Measurements from ENCODE around the gene TRIM14.

The TRIM14 gene

DNA sequence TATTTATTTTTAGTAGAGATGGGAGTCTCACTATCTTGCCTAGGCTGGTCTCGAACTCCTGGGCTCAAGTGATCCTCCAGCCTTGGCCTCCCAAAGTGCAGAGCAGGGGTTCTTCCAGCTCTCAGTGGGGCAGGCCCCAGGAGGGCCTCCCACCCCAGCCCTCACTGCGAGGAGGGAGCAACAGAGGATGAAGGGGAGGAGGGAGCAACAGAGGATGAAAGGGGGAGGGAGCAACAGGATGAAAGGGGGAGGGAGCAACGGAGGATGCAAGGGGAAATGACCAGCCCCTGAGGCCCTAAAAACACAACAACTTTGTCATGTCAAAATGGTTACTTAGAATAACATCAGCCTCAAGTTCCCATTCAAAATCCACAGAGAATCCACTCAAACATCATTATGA lies 10.0 kb downstream of the TRIM14 start:
- TF ChIP-seq, protein P1, sequence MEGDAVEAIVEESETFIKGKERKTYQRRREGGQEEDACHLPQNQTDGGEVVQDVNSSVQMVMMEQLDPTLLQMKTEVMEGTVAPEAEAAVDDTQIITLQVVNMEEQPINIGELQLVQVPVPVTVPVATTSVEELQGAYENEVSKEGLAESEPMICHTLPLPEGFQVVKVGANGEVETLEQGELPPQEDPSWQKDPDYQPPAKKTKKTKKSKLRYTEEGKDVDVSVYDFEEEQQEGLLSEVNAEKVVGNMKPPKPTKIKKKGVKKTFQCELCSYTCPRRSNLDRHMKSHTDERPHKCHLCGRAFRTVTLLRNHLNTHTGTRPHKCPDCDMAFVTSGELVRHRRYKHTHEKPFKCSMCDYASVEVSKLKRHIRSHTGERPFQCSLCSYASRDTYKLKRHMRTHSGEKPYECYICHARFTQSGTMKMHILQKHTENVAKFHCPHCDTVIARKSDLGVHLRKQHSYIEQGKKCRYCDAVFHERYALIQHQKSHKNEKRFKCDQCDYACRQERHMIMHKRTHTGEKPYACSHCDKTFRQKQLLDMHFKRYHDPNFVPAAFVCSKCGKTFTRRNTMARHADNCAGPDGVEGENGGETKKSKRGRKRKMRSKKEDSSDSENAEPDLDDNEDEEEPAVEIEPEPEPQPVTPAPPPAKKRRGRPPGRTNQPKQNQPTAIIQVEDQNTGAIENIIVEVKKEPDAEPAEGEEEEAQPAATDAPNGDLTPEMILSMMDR (IDR thresholded peaks at IDR 0.05): no peak
- Histone ChIP-seq H2AFZ (no peak overlapping the region), H3K9ac (no peak overlapping the region), H3K36me3 (ENCODE audit: control insufficient read depth, insufficient read depth, low read length) (no peaks in the 10 kb centered on the region), H3K9me3 (ENCODE audit: control insufficient read depth, low read length) (no peaks in the 10 kb centered on the region), H3K4me2 (ENCODE audit: low read length) (no peak overlapping the region), H3K27ac (no peak overlapping the region), H3K4me3 (ENCODE audit: low read depth, low read length) (no peak overlapping the region), H3K79me2 (no peaks in the 10 kb centered on the region), H3K4me1 (no peaks in the 10 kb centered on the region), H3K27me3 (ENCODE audit: control insufficient read depth, insufficient read depth, low read length) (no peaks in the 10 kb centered on the region)

DNA sequence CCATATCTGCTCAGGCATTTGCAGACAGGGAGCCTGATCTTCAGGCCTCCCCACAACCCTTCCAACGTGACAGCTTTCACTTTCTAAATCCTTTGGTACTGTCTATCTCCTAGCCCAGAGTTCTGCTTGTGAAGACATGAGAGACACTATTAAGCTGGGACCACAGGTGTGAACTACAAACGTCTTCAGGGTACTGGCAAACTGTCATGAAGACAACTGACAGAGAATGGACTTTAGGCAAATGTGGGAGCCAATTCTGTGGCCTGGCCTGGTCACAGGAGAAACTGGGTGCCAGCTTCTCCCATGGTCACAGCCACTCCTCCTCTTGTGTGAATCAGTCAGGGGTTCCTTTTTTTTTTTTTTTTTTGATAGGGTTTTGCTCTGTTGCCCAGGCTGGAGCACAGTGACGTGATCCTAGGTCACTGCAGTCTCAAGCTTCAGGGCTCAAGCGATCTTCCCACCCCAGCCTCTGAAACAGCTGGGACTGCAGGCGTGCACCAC lies 10.4 kb downstream of the TRIM14 start:
- Histone ChIP-seq H3K9me3 (ENCODE audit: control insufficient read depth, low read length) (no peaks in the 10 kb centered on the region), H3K27me3 (ENCODE audit: control insufficient read depth, insufficient read depth, low read length) (no peaks in the 10 kb centered on the region), H3K9ac (no peak overlapping the region), H3K4me1 (no peaks in the 10 kb centered on the region), H3K4me2 (ENCODE audit: low read length) (no peak overlapping the region), H3K4me3 (ENCODE audit: low read depth, low read length) (no peak overlapping the region), H3K36me3 (ENCODE audit: control insufficient read depth, insufficient read depth, low read length) (no peaks in the 10 kb centered on the region), H3K27ac (no peak overlapping the region), H3K79me2 (no peaks in the 10 kb centered on the region), H2AFZ (no peak overlapping the region)
- TF ChIP-seq, protein P1 (IDR thresholded peaks at IDR 0.05): no peak

DNA sequence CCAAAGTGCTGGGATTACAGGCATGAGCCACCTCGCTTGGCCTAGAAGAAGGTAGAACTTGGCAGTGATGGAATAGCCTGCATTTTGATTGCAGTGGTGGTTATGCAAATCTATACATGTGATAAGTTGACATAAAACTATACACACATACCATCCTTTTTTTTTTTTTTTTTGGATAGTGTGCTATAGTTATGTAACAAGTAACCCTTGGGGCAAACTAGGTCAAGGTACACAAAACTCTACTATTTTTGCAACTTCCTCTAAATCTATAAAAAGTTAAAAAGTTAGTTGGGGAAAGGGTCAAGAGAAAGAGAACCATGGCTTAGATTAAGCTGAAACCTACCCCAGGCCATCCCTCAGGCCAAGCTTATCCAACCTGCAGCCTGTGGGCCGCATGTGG lies 11.1 kb downstream of the TRIM14 start:
- Histone ChIP-seq H3K4me2 (ENCODE audit: low read length) (no peak overlapping the region), H3K27ac (no peak overlapping the region), H3K9me3 (ENCODE audit: control insufficient read depth, low read length) (no peaks in the 10 kb centered on the region), H3K36me3 (ENCODE audit: control insufficient read depth, insufficient read depth, low read length) (no peaks in the 10 kb centered on the region), H3K4me3 (ENCODE audit: low read depth, low read length) (no peak overlapping the region), H3K9ac (no peak overlapping the region), H3K27me3 (ENCODE audit: control insufficient read depth, insufficient read depth, low read length) (no peaks in the 10 kb centered on the region), H3K4me1 (no peaks in the 10 kb centered on the region), H3K79me2 (no peaks in the 10 kb centered on the region), H2AFZ (no peak overlapping the region)
- TF ChIP-seq, protein P1 (IDR thresholded peaks at IDR 0.05): no peak

DNA sequence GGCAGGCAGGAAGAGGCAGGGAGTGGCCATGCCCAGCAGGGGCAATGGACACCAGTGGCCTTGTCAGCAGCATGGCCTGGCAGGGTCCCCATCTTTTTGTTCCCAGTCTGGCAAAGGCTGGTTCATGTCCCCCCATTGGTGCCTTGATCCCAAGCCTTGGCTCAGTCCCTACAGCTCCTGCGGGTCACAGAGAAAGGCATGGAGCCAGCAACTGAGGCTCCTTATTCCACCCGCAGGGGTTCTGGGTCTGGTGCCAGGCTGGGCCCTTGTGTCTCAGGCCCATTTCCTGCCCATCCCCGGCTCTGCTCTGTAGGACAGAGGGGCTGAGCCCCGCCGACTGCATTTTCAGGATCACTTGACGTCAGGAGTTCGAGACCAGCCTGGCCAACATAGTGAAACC lies 14.0 kb downstream of the TRIM14 start:
- no peaks in the 10 kb centered on the region for H3K27me3 ChIP-seq (ENCODE audit: control insufficient read depth, insufficient read depth, low read length)
- H3K9me3 ChIP-seq (ENCODE audit: control insufficient read depth, low read length): no peaks in the 10 kb centered on the region
- no peak overlapping the region for H3K27ac ChIP-seq
- no peak overlapping the region for H3K9ac ChIP-seq
- no peaks in the 10 kb centered on the region for H3K79me2 ChIP-seq
- H2AFZ ChIP-seq: no peak overlapping the region
- no peaks in the 10 kb centered on the region for H3K36me3 ChIP-seq (ENCODE audit: control insufficient read depth, insufficient read depth, low read length)
- TF ChIP-seq, protein P1 (IDR thresholded peaks at IDR 0.05): no peak
- H3K4me2 ChIP-seq (ENCODE audit: low read length): no peak overlapping the region
- no peaks in the 10 kb centered on the region for H3K4me1 ChIP-seq
- H3K4me3 ChIP-seq (ENCODE audit: low read depth, low read length): no peak overlapping the region

DNA sequence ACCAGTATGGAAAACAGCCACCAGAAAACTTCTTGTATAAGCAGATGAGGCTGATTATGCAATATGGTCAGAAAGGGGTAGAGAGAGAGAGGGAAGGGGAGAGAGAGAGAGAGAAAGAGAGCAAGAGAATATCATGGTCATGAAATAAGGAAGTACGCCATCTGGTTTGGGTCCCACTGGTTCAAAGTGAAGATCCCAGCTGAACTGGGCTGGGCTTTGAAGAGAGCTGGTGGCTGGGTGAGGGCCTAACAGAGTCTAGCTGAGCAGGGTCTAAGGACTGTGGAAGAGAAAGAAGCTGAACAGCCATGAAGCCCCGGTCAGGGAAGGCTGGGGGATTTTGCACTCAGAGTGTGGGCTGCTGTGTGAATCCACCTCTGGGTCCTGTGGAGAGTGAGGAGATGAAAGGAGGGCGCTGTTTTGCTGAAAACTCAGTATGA lies 14.6 kb downstream of the TRIM14 start:
- TF ChIP-seq, protein P1 (IDR thresholded peaks at IDR 0.05): no peak
- H3K9ac ChIP-seq: no peak overlapping the region
- H3K27me3 ChIP-seq (ENCODE audit: control insufficient read depth, insufficient read depth, low read length): no peaks in the 10 kb centered on the region
- H2AFZ ChIP-seq: no peak overlapping the region
- no peaks in the 10 kb centered on the region for H3K4me1 ChIP-seq
- H3K79me2 ChIP-seq: no peaks in the 10 kb centered on the region
- H3K36me3 ChIP-seq (ENCODE audit: control insufficient read depth, insufficient read depth, low read length): no peaks in the 10 kb centered on the region
- no peak overlapping the region for H3K4me3 ChIP-seq (ENCODE audit: low read depth, low read length)
- H3K27ac ChIP-seq: no peak overlapping the region
- no peak overlapping the region for H3K4me2 ChIP-seq (ENCODE audit: low read length)
- no peaks in the 10 kb centered on the region for H3K9me3 ChIP-seq (ENCODE audit: control insufficient read depth, low read length)

Measured in parathyroid adenoma (tissue), 2 donors.